Aorta (tissue), 5 donors: ENCODE measurements around the gene CNIH4. TPM values are rescaled to one million over a fixed set of nuclear protein-coding genes. Genes with fewer than 3 reads are reported as not detected.
A peak's percentile ranks its signal among the peaks of the same experiment; 100 is the strongest.
"Not testable (repeated sequence)": the region's sequence is repeated elsewhere in the genome, so short reads cannot be mapped to it uniquely, and the experiment has no call there.

ENCODE experiments used
- ATAC-seq: fragments of 200-7000 bp; cut with Tn5 transposase; one replicate; pipeline ENCODE4 v1.9.1; 2022; ENCODE audit warnings: moderate library complexity; ENCODE audit not compliant: low FRiP score
- DNase-seq, 2 donors: peaks; one replicate each; pipeline ENCODE4 v3.0.0-alpha.2; 2020
- H3K27ac ChIP-seq, 2 donors: one replicate each; pipeline ENCODE4 v1.5.1; 2013; ENCODE audit warnings: low read length in 2 of 2, mild to moderate bottlenecking in 2 of 2, moderate library complexity in 2 of 2, control low read depth in 1 of 2, inconsistent platforms in 1 of 2, low read depth in 1 of 2
- H3K27me3 ChIP-seq, 2 donors: one replicate each; pipeline ENCODE4 v1.6.1; 2013; ENCODE audit warnings: control low read depth in 1 of 2, low read length in 1 of 2, mild to moderate bottlenecking in 1 of 2, moderate library complexity in 1 of 2; ENCODE audit not compliant: insufficient read depth in 2 of 2, control insufficient read depth in 1 of 2
- H3K36me3 ChIP-seq, 2 donors: one replicate each; pipeline ENCODE4 v1.6.1; 2013; ENCODE audit warnings: control low read depth in 1 of 2, low read length in 1 of 2, mild to moderate bottlenecking in 1 of 2; ENCODE audit not compliant: insufficient read depth in 2 of 2, control insufficient read depth in 1 of 2
- H3K4me1 ChIP-seq, 2 donors: one replicate each; pipeline ENCODE4 v1.6.1; 2013; ENCODE audit warnings: low read length in 2 of 2, control low read depth in 1 of 2, mild to moderate bottlenecking in 1 of 2, moderate library complexity in 1 of 2; ENCODE audit not compliant: insufficient read depth in 2 of 2, control insufficient read depth in 1 of 2
- H3K4me3 ChIP-seq, 2 donors: one replicate each; pipeline ENCODE4 v1.5.1; 2013; ENCODE audit warnings: low read length in 2 of 2, control low read depth in 1 of 2, mild to moderate bottlenecking in 1 of 2
- H3K9me3 ChIP-seq: one replicate; pipeline ENCODE4 v1.6.1; 2013; ENCODE audit warnings: mild to moderate bottlenecking, low read length; ENCODE audit not compliant: control insufficient read depth
- WGBS, 2 donors: extraction: QIAGEN DNeasy Blood & Tissue Kit; methylation state at CpG; one replicate each; pipeline ENCODE4 v1.1.7; 2013; 5-methylcytosine and 5-hydroxymethylcytosine counted together
- intact Hi-C, 2 donors: fragments of 100-400 bp; cut with DNase I; formaldehyde crosslinking; loops; one replicate each; pipeline versions ENCODE4 v1.14.2 to v1.15.0; 2022
- microRNA-seq, 2 donors: library from miRNA; unstranded; fragments of <30 nt; microRNA quantifications; one replicate each; pipeline ENCODE4 v1.2.0, GENCODE V29; 2020
- polyA plus RNA-seq, 2 donors: library from polyadenylated mRNA; stranded (reverse); fragments of 200-250 nt; gene quantifications; one replicate each; pipeline ENCODE4 v1.2.3, GENCODE V29; 2013
- total RNA-seq, 2 donors: library from RNA; stranded (reverse); fragmentation: NEBNext Ultra II Directional; extraction: Animal tissue kit (Norgen Biotek cat#: 25700); gene quantifications; one replicate each; pipeline ENCODE4 v1.2.1, GENCODE V29; 2021
- donor health status: healthy with polysubstance abuse.
- donor health status: Bipolar disorder and iron deficiency.
- donor health status: DM: no; HTN: no; CAD: no.
- donor health status: DM: no; HTN: no; CAD: no.
- donor health status: DM: yes; HTN: yes; CAD: no.

Gene CNIH4
- total and polyA plus RNA-seq, 4 donors, result 44.0 to 49.1 (median 45.5) TPM

DNA sequence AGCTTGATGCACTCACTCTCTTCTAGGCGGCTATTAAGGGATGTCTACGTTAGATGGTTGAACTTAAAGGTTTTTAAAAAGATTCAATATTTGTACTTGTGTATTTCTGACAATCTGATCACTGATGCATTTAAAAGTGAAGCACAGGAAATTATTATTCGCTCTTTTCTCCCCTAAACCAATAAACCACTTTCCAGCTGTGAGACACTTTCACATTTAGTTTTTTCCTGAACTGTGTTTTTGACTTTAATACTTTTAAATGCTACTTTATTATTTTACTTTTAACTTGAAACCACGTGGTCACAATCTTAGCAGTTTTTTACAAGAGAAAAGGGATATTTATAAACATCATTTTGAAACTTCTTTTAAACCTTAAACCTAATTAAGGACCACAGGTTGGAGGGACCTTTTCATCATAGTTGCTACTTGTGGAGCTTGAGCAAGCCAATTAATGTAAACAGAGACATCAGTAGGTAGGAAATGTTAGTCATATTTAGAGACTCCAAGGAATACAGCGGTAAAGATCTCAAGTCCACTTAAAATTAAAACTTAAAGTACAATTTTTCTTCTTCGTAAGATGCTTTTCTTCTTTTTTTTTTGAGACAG lies 68.7 kb downstream of the CNIH4 start:
- intact Hi-C loops, result loop anchor here in 1 of 2 donors (5.0 kb wide), 1 partner anchor 72 kb away; no protein-coding TSS in a partner anchor
- Histone ChIP-seq H3K4me3 (no peak overlapping the region), H3K9me3 (no peaks in the 10 kb centered on the region), H3K27me3 (no peaks in the 10 kb centered on the region), H3K27ac (no peak overlapping the region), H3K36me3 (peaks cover 5 to 12% of the 10 kb centered on the region in 2 donors), H3K4me1 (peaks cover 2 to 4% of the 10 kb centered on the region in 2 donors)
- no peak for DNase-seq
- no peak for ATAC-seq
- WGBS, 2 donors, result 84 to 85% methylated on average over 6 of the region's 6 CpGs

DNA sequence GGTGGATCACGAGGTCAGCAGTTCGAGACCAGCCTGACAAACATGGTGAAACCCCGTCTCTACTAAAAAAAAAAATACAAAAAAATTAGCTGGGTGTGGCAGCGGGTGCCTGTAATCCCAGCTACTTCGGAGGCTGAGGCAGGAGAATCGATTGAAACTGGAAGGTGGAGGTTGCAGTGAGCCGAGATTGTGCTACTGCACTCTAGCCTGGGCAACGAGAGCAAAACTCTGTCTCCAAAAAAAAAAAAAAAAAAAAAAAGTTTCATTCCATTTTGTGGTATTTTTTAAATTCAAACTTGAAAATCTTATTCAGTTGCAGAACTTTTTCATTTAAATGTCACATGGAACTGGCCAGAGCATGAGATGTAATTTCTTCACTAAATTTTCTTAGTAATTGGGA lies 70.2 kb downstream of the CNIH4 start:
- H3K36me3 ChIP-seq, result peaks cover 5 to 10% of the 10 kb centered on the region in 2 donors
- DNase-seq, H3K27me3 ChIP-seq, ATAC-seq, H3K9me3 ChIP-seq, H3K27ac ChIP-seq, H3K4me3 ChIP-seq, H3K4me1 ChIP-seq: not testable (repeated sequence)
- intact Hi-C loops, result loop anchor here in 1 of 2 donors (5.0 kb wide), 1 partner anchor 70 kb away; no protein-coding TSS in a partner anchor
- WGBS, 2 donors, result 72 to 78% methylated on average over 8 of the region's 8 CpGs

DNA sequence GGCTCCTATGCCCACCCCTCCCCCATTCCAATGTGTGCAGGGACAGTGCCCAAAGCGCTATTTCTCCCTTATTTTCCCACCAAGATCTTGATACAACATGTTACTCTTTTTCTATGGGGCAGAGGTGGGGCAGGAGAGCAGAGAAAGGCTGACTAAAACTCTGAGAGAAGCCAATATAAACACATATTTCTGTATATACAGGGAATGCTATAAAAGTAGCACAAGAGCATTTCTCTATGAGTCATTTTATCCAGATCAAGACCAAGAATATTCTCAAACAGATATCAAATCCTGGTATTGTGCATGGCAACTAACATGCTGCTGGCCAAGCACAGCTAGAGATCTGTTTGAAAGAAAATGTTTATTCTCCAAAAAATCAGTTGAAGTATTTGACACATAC lies 70.7 kb downstream of the CNIH4 start:
- DNase-seq (no peak), ATAC-seq (peak; percentile 46)
- 5 to 14% methylated on average over 1 of the region's 1 CpG for WGBS, 2 donors
- Histone ChIP-seq H3K9me3 (no peaks in the 10 kb centered on the region), H3K27me3 (no peaks in the 10 kb centered on the region), H3K4me3 (no peak overlapping the region), H3K4me1 (peaks cover 2 to 4% of the 10 kb centered on the region in 2 donors), H3K36me3 (peaks cover 5 to 7% of the 10 kb centered on the region in 2 donors), H3K27ac (peak overlapping the region in 1 of 2 donors; percentile 44)
- intact Hi-C loops, result loop anchor here in 1 of 2 donors (5.0 kb wide), 1 partner anchor 70 kb away; no protein-coding TSS in a partner anchor

DNA sequence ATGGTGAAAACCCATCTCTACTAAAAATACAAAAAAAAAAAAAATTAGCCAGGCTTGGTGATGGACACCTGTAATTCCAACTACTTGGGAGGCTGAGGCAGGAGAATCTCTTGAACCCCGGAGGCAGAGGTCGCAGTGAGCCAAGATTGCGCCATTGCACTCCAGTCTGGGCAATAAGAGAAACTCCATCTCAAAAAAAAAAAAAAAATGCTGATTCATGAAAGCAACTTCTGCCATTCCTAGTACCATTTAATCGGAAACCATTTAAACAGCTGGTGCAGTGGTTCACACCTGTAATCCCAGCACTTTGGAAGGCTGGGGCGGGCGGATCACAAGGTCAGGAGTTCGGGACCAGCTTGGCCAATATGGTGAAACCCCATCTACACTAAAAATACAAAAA lies 72.0 kb downstream of the CNIH4 start:
- H3K4me3 ChIP-seq, H3K27ac ChIP-seq, DNase-seq, ATAC-seq, H3K9me3 ChIP-seq, H3K27me3 ChIP-seq, H3K36me3 ChIP-seq, H3K4me1 ChIP-seq: not testable (repeated sequence)
- intact Hi-C loops, result loop anchor here in 1 of 2 donors (5.0 kb wide), 1 partner anchor 69 kb away; no protein-coding TSS in a partner anchor
- 97 to 99% methylated on average over 7 of the region's 7 CpGs for WGBS, 2 donors

Small RNA genes within 50 kb of the gene (microRNA-seq; reads per million reads assigned to microRNA genes)
- 0 reads per million in 2 donors for gene MIR4742

Other genes starting within 250 kb of the CNIH4 start
- 10 to 100 TPM; 26.7 to 27.4 TPM for gene FBXO28, start 242.8 kb upstream of the CNIH4 start, total RNA-seq
- gene FBXO28, start 242.8 kb upstream of the CNIH4 start, polyA plus RNA-seq, result 1 to 10 TPM; 6.8 to 9.0 TPM
- gene DEGS1, start 173.6 kb upstream of the CNIH4 start, total RNA-seq, result 10 to 100 TPM; 75.1 to 77.5 TPM
- 10 to 100 TPM; 69.1 to 70.5 TPM for gene DEGS1, start 173.6 kb upstream of the CNIH4 start, polyA plus RNA-seq
- gene NVL, start 26.7 kb upstream of the CNIH4 start, total RNA-seq, result 10 to 100 TPM; 19.8 to 27.9 TPM
- gene NVL, start 26.7 kb upstream of the CNIH4 start, polyA plus RNA-seq, result 10 to 100 TPM; 15.7 to 28.5 TPM
- 10 to 100 TPM; 80.7 to 94.7 TPM for gene WDR26, start 77.9 kb downstream of the CNIH4 start, total RNA-seq
- 10 to 100 TPM; 20.2 to 34.2 TPM for gene WDR26, start 77.9 kb downstream of the CNIH4 start, polyA plus RNA-seq